K562 (cell line): ENCODE results near the gene CDH20.

Experiments
- ARID2 ChIP-seq: fragments of 450-650 bp; IDR thresholded peaks from 2 replicates; pipeline ENCODE4 v1.6.1; 2017; ENCODE audit warnings: antibody characterized with exemption, mild to moderate bottlenecking
- EHMT2 ChIP-seq: fragments of 450-650 bp; IDR thresholded peaks from 2 replicates; pipeline ENCODE4 v1.6.1; 2018; ENCODE audit warnings: antibody characterized with exemption
- L3MBTL2 ChIP-seq: fragments of 450-650 bp; IDR thresholded peaks from 2 replicates; pipeline ENCODE4 v1.6.1; 2016; ENCODE audit warnings: mild to moderate bottlenecking, moderate library complexity
- MAFF ChIP-seq: IDR thresholded peaks from 2 replicates; pipeline ENCODE4 v1.6.1; 2012; ENCODE audit warnings: low read length, improper control_type of control experiment
- MTF1 ChIP-seq: fragments of 250-450 bp; sonication (Bioruptor Pico); IDR thresholded peaks from 2 replicates; pipeline ENCODE4 v1.9.0; 2021; ENCODE audit warnings: moderate library complexity, mild to moderate bottlenecking, inconsistent platforms, borderline replicate concordance
- POLR2A ChIP-seq: fragments of 450-650 bp; conservative IDR thresholded peaks from 2 replicates; pipeline ENCODE4 v1.6.1; 2016
- RAD21 ChIP-seq, 2 experiments: fragments of 250-450 bp in 1 of 2; fragments of 450-650 bp in 1 of 2; sonication (Bioruptor Pico) in 1 of 2; formaldehyde crosslinking in 1 of 2; IDR thresholded peaks in 1 of 2; conservative IDR thresholded peaks in 1 of 2; 2 replicates each; pipeline versions ENCODE4 v1.4.0 to v1.8.0; 2020 to 2022; ENCODE audit warnings: mild to moderate bottlenecking in 2 of 2, moderate library complexity in 1 of 2
- RFX5 ChIP-seq: IDR thresholded peaks from 2 replicates; pipeline ENCODE4 v1.6.1; 2011; ENCODE audit warnings: low read depth, mild to moderate bottlenecking, improper control_type of control experiment, low read length
- ZSCAN29 ChIP-seq: fragments of 450-650 bp; IDR thresholded peaks from 2 replicates; pipeline ENCODE4 v1.6.1; 2017
- TF ChIP-seq, protein P1 (sequence below), 3 experiments: IDR thresholded peaks in 2 of 3; conservative IDR thresholded peaks in 1 of 3; 2 replicates each; pipeline ENCODE4 v1.5.1; 2011 to 2012; ENCODE audit warnings: low read length in 3 of 3, mild to moderate bottlenecking in 3 of 3, control low read depth in 2 of 3, improper control_type of control experiment in 1 of 3, inconsistent platforms in 1 of 3, low read depth in 1 of 3, mixed read lengths in 1 of 3, moderate library complexity in 1 of 3; ENCODE audit not compliant: insufficient read depth in 2 of 3

DNA sequence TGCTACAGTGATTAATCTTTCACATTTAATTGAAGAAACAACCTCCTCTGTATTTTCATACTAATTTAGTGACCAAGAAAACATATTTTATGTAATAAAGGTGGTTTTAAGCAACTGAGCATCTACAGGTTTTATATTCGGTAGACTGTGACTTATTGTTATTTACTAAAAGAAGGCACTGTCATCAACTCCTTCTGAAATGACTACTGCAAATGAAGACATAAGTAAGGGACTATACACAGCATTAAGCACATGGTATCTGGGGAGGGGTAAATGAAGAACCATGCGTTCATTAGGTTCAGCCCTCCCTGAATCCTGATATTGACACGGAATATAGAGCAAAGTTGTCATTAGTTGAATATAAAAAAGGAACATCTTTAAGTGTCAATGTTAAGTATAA lies 4.3 kb downstream of the CDH20 start:
- TF ChIP-seq MTF1 (CRISPR knock-in tag) (no peak), ARID2 (no peak), RAD21 (CRISPR knock-in tag; conservative IDR thresholded peaks at IDR 0.05 in 1 of 2, IDR thresholded peaks at IDR 0.05 in 1 of 2) (no peak), L3MBTL2 (no peak), POLR2A (no peak), ZSCAN29 (no peak), MAFF (no peak), RFX5 (no peak), EHMT2 (no peak)
- TF ChIP-seq, protein P1, sequence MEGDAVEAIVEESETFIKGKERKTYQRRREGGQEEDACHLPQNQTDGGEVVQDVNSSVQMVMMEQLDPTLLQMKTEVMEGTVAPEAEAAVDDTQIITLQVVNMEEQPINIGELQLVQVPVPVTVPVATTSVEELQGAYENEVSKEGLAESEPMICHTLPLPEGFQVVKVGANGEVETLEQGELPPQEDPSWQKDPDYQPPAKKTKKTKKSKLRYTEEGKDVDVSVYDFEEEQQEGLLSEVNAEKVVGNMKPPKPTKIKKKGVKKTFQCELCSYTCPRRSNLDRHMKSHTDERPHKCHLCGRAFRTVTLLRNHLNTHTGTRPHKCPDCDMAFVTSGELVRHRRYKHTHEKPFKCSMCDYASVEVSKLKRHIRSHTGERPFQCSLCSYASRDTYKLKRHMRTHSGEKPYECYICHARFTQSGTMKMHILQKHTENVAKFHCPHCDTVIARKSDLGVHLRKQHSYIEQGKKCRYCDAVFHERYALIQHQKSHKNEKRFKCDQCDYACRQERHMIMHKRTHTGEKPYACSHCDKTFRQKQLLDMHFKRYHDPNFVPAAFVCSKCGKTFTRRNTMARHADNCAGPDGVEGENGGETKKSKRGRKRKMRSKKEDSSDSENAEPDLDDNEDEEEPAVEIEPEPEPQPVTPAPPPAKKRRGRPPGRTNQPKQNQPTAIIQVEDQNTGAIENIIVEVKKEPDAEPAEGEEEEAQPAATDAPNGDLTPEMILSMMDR (IDR thresholded peaks at IDR 0.05 in 2 of 3, conservative IDR thresholded peaks at IDR 0.05 in 1 of 3; ENCODE audit: insufficient read depth in 2 of 3, low read depth in 1 of 3, low read length in 3 of 3) = no peak
